K562 treated with DMSO at 1 percent for 4 hours (cell line): ENCODE data around the gene AP4S1. TPM values are rescaled to one million over a fixed set of nuclear protein-coding genes. Genes with fewer than 3 reads are reported as not detected.

Experiments used
- total RNA-seq: library from RNA; unstranded; fragments of 300-600 nt; gene quantifications from 2 replicates; pipeline ENCODE4 v1.2.3, GENCODE V29; 2022; ENCODE audit not compliant: insufficient read depth

Gene AP4S1
- 1.1 and 2.0 TPM in 2 replicates for total RNA-seq

GRCh38 chr14:31025367-31026076 lies at the start of gene AP4S1:
Gene AP4S1, plus strand, starts transcription at chr14:31025649. Its CDS starts 40,548 bp downstream, at chr14:31066197.

GRCh38 chr14:31026077-31026449 lies 614 bp downstream of the AP4S1 start, which contains the start of gene STRN3:
Gene STRN3, minus strand, starts transcription at chr14:31026379. Its CDS starts 194 bp downstream, at chr14:31026185.

Other genes starting within 250 kb of the AP4S1 start
- 45.2 and 54.1 TPM in 2 replicates for gene COCH, start 151.1 kb upstream of the AP4S1 start, total RNA-seq
- gene STRN3, start 730 bp downstream of the AP4S1 start, total RNA-seq: 5.8 and 11.1 TPM in 2 replicates
- 26.0 and 38.5 TPM in 2 replicates for gene HECTD1, start 182.1 kb downstream of the AP4S1 start, total RNA-seq